GM12872 (cell line): Measurements from ENCODE around the gene GARS1.

Experiments used
- TF ChIP-seq, protein P1 (sequence below): IDR thresholded peaks from 3 replicates; pipeline ENCODE4 v1.5.1; 2011; ENCODE audit warnings: low read depth, mild to moderate bottlenecking, low read length, moderate library complexity; ENCODE audit not compliant: insufficient read depth

GARS1 gene

DNA sequence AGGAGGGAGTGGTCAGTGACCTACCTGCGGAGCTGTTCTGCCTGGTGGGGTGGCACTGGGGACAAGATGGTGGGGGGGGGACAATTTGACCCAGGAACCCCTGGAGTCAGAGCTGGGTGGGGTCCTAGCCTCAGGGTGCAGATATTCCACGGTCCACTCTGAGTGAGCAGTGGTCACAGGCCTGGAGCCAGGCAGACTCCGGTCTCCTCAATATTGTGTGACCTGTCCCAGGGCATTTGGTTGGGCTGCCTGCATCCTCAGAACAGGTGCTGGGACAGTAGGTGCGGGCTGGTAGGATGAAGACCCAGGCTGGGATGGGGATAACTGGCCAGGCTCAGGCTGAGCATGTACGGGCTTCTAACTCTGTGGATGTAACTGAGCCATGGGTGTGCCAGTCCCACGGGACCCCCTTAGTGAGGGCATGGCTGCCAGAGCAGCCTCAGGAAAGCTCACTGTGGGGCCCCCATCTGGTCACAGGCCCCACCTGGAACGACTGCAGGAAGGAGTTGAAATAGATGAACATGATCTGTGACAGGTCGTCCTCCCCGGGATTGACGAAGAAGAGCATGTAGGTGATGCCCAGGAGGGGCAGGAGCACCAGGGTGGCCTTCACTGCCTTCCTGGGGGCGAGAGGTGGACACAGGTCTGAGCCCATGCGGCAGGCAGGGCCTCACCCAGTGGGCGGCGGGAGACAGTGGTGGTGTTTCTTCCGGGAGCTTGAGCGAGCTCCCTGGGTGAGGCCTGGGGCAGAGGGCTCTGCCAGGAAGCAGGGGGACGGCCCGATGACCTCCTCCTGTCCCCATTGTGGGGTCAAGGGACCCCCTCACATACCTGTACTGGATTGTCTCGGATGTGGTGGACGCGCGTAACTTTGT is 60.7 kb downstream of the GARS1 start:
- TF ChIP-seq, protein P1, sequence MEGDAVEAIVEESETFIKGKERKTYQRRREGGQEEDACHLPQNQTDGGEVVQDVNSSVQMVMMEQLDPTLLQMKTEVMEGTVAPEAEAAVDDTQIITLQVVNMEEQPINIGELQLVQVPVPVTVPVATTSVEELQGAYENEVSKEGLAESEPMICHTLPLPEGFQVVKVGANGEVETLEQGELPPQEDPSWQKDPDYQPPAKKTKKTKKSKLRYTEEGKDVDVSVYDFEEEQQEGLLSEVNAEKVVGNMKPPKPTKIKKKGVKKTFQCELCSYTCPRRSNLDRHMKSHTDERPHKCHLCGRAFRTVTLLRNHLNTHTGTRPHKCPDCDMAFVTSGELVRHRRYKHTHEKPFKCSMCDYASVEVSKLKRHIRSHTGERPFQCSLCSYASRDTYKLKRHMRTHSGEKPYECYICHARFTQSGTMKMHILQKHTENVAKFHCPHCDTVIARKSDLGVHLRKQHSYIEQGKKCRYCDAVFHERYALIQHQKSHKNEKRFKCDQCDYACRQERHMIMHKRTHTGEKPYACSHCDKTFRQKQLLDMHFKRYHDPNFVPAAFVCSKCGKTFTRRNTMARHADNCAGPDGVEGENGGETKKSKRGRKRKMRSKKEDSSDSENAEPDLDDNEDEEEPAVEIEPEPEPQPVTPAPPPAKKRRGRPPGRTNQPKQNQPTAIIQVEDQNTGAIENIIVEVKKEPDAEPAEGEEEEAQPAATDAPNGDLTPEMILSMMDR = no peak

DNA sequence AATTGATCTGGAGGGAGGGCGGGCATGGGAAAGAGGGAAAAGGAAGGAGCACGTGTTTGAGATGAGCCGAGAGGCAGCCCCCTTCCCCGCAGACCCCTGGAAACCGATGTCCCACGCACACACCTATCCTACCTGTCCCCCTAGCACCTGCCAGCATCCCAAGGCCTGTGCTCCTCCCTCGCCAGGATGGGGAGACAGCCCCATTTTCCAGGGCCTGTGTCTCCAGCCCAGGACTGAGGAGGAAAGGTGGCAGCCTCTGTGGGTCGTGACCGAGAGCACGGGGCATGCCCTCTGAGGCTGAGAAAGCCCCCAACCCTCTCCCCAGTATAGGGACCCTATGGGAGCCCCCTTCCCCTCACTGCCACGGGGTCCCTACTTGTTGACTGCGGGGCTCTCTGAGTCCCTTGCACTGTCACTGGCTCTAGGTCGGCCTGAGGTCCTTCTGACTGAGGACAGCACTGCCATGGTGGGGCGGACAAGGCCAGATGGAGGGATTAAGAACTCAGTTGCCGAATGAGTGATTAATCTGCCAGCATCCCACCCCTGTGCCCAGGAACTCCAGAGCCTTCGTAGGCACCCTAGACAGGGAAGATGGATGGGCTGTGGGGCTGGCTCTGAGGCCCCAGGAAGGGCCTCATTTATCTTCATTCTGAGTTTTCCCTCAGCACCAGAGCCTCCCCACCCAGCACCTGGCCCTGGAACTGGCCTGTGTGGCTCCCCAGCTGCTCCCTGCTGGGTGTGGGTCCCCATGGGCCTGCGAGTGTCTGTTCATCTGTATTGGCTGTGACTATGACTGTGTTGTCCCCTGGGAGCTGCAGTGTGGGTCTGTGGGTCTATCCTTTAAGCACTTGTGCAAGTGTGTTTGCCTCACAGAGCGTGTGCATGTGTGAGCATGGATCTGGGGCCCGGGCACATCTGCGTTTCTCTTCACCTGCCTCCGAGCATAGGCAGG is 61.6 kb downstream of the GARS1 start:
- TF ChIP-seq, protein P1 = no peak

DNA sequence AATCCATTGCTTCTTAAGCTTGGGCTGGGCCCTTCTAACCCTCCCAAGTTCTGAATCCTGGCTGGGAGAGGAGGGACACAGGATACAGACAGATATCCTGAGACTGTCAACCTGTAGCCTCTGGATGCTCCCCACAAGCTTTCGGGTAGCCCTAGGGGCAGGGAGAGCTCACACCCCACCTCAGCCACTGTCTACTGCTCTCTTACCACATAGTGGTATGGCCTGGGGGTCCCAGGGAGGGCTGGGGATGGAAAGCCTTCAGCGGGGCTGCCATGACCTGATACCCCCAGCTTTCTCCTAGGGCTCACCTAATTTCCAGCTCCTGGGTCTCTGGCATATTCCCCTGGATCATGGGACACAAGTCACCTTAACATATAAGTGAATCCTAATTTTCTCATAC is 62.5 kb downstream of the GARS1 start:
- TF ChIP-seq, protein P1 = no peak

DNA sequence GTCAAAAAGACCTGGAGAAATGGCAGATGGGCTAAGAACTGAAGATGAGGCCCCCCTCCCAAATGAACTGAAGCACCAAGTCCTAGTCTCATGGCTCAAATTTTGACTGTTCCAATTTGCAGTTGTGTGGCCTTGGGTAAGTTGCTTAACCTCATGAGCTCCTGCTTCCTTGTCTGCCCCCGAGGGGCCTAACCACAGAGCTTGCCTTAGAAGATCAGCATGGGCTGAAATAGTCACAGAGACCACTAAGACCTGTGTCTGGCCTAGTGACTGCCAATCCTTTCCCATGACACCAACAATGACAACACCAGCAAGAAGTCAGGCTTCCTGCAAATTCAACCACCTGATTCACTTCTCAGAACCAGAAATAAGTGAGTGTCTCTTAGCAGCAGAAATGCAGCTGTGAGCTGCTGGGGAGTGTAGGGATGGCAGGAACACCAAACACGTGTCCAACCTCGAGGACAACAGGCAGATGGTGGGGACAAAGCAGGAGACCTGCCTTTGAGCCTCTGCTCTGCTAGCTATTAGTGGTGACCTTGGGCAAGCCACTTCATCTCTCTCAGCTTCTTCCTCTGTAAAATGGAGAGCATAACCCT is 63.9 kb downstream of the GARS1 start:
- TF ChIP-seq, protein P1 = no peak

DNA sequence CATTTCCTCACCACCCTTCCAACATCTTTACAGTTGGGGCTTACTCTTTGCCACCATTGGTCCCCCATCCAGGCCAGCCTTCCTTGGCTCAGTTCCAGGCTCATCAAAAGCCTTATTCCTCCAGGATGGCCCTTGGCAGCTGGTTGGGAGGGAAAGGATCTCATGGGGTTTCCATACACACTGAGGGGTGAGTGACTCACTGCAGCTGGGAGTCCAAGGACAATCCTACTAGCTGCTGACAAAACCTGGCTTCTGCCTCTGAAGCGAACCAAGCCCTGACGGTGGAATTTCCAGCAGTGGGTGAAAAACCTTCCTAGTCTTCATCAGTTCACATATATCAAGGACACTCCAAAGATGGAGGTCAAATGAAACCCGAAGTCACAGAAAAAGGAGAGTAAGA is 64.6 kb downstream of the GARS1 start:
- TF ChIP-seq, protein P1 = no peak

DNA sequence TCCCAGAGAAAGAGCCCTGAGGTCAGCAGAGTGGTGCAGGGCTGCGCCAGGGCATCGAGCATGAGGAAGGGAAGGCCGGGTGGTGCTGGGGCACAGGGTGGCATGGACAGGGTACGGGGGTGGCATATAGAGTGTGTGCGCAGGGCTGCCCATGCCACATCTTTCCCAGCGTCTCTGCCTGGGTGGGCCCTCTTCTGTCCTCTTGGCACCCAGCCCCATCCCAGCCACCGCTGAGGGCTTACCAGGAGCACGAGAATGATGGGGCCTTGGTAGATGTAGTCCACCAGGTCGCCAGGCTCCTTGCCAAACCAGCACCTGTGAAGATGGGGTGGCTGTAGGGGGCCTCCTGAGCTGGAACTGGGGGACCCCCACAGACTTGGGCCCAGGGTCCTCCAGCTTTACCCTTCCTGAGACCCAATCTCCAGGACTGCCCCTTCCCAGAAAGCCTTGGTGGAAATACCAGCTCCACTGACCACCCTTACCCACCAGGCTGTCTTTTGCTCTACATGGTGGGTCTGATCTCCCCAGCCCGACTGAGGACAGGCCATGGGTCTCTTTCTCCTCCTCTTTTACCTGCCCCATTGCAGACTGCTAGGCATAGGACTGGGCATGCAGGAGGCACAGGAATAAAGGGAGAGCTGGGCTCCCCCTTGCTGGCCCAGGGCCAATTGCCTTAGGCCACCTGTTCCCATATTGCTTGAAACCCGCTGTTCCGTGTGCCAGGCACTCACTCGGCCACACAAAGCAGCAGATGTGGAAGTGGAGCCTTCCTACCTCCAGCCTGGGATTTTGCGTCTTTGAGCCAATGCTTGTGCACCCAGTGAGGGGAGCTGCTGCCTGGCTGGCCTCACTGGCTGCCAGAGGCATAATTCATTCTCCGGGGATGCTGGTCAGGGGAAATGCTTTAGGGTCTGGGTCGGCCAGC is 65.9 kb downstream of the GARS1 start:
- TF ChIP-seq, protein P1 = no peak
